Measurements from ENCODE around the gene KCNQ1.

The KCNQ1 gene

GRCh38 chr11:2428322-2428795 lies 16.4 kb upstream of the KCNQ1 start:
- TF ChIP-seq CTCF (conservative IDR thresholded peaks at IDR 0.05): peak; percentile 96
- H3K27ac ChIP-seq: no peak overlapping the region

- no peak for TF ChIP-seq CTCF (conservative IDR thresholded peaks at IDR 0.05)
- no peak overlapping the region for H3K27ac ChIP-seq
Measured at GRCh38 chr11:2431395-2431794, 13.4 kb upstream of the KCNQ1 start.

- no peak for TF ChIP-seq CTCF (conservative IDR thresholded peaks at IDR 0.05)
- no peak overlapping the region for H3K27ac ChIP-seq
Measured at GRCh38 chr11:2432171-2432621, 12.6 kb upstream of the KCNQ1 start.

GRCh38 chr11:2432628-2433071 lies 12.2 kb upstream of the KCNQ1 start:
- no peak overlapping the region for H3K27ac ChIP-seq
- no peak for TF ChIP-seq CTCF (conservative IDR thresholded peaks at IDR 0.05)

- no peak overlapping the region for H3K27ac ChIP-seq
- TF ChIP-seq CTCF (conservative IDR thresholded peaks at IDR 0.05): no peak
Measured at GRCh38 chr11:2433106-2433925, 11.5 kb upstream of the KCNQ1 start.

GRCh38 chr11:2434008-2434407 lies 10.8 kb upstream of the KCNQ1 start:
- no peak for TF ChIP-seq CTCF (conservative IDR thresholded peaks at IDR 0.05)
- no peak overlapping the region for H3K27ac ChIP-seq

GRCh38 chr11:2434506-2435255 lies 10.1 kb upstream of the KCNQ1 start:
- TF ChIP-seq CTCF (conservative IDR thresholded peaks at IDR 0.05): no peak
- H3K27ac ChIP-seq: no peak overlapping the region

All from VCaP (cell line).